ENCODE data around the gene RNF152. TPM values are rescaled to one million over a fixed set of nuclear protein-coding genes. Genes with fewer than 3 reads are reported as not detected.

Gene RNF152
- total RNA-seq, 6 donors from 2014 or later, result 6.3 to 24.0 (median 17.9) TPM

- no peaks in the 10 kb centered on the region for H3K27me3 ChIP-seq
- H3K36me3 ChIP-seq, result no peaks in the 10 kb centered on the region
- no peak overlapping the region for H3K27ac ChIP-seq
- H3K9me3 ChIP-seq, result peaks cover 0 to 11% (median 4%) of the 10 kb centered on the region in 4 donors
- WGBS, 2 donors, result 43 to 70% methylated on average over 2 of the region's 2 CpGs
- TF ChIP-seq POLR2A (IDR thresholded peaks at IDR 0.05), result no peak
- TF ChIP-seq EP300 (IDR thresholded peaks at IDR 0.05), result no peak
- no peak for TF ChIP-seq CTCF (IDR thresholded peaks at IDR 0.05)
- TF ChIP-seq POLR2AphosphoS5 (IDR thresholded peaks at IDR 0.05), result no peak
- DNase-seq (no peak), ATAC-seq (ENCODE audit: low FRiP score in 2 of 2) (no peak)
- H3K4me1 ChIP-seq, result no peaks in the 10 kb centered on the region
- no peak overlapping the region for H3K4me3 ChIP-seq
These were observed 120.4 kb downstream of the RNF152 start for GRCh38 chr18:61772293-61772848.

GRCh38 chr18:61771861-61772260 is 120.9 kb downstream of the RNF152 start:
- H3K36me3 ChIP-seq, result no peaks in the 10 kb centered on the region

GRCh38 chr18:61770279-61770678 is 122.5 kb downstream of the RNF152 start:
- H3K9me3 ChIP-seq, result no peaks in the 10 kb centered on the region
- no peak overlapping the region for H3K27ac ChIP-seq
- no peaks in the 10 kb centered on the region for H3K36me3 ChIP-seq
- TF ChIP-seq POLR2AphosphoS5 (IDR thresholded peaks at IDR 0.05) (no peak), CTCF (IDR thresholded peaks at IDR 0.05) (no peak), EP300 (IDR thresholded peaks at IDR 0.05) (no peak), POLR2A (IDR thresholded peaks at IDR 0.05) (no peak)
- WGBS, 2 donors, result 77 to 82% methylated on average over 3 of the region's 3 CpGs
- H3K4me3 ChIP-seq, result no peak overlapping the region
- ATAC-seq (ENCODE audit: low FRiP score in 2 of 2), result no peak
- no peaks in the 10 kb centered on the region for H3K27me3 ChIP-seq
- H3K4me1 ChIP-seq, result no peaks in the 10 kb centered on the region
- DNase-seq, result no peak

More at GRCh38 chr18:61771861-61772260, 120.9 kb downstream of the RNF152 start:
- ATAC-seq (ENCODE audit: low FRiP score in 2 of 2) (no peak), DNase-seq (no peak)
- H3K27ac ChIP-seq, result no peak overlapping the region
- no peak overlapping the region for H3K4me3 ChIP-seq
- WGBS, 2 donors, result 85 to 93% methylated on average over 2 of the region's 2 CpGs
- H3K27me3 ChIP-seq, result no peaks in the 10 kb centered on the region
- H3K4me1 ChIP-seq, result no peaks in the 10 kb centered on the region
- TF ChIP-seq CTCF (IDR thresholded peaks at IDR 0.05) (no peak), EP300 (IDR thresholded peaks at IDR 0.05) (no peak), POLR2AphosphoS5 (IDR thresholded peaks at IDR 0.05) (no peak), POLR2A (IDR thresholded peaks at IDR 0.05) (no peak)
- H3K9me3 ChIP-seq, result peaks cover 0 to 11% (median 4%) of the 10 kb centered on the region in 4 donors

GRCh38 chr18:61766266-61766884 is 126.4 kb downstream of the RNF152 start:
- DNase-seq (no peak), ATAC-seq (ENCODE audit: low FRiP score in 2 of 2) (no peak)
- Histone ChIP-seq H3K9me3 (no peaks in the 10 kb centered on the region), H3K27me3 (no peaks in the 10 kb centered on the region), H3K4me3 (no peak overlapping the region), H3K27ac (no peak overlapping the region), H3K36me3 (no peaks in the 10 kb centered on the region), H3K4me1 (peaks cover 0 to 3% (median 0%) of the 10 kb centered on the region in 4 donors)
- no peak for TF ChIP-seq EP300 (IDR thresholded peaks at IDR 0.05)
- no peak for TF ChIP-seq POLR2AphosphoS5 (IDR thresholded peaks at IDR 0.05)
- no peak for TF ChIP-seq POLR2A (IDR thresholded peaks at IDR 0.05)
- TF ChIP-seq CTCF (IDR thresholded peaks at IDR 0.05), result no peak
- 86 to 94% methylated on average over 2 of the region's 2 CpGs for WGBS, 2 donors

GRCh38 chr18:61765097-61765496 is 127.7 kb downstream of the RNF152 start:
- DNase-seq (no peak), ATAC-seq (ENCODE audit: low FRiP score in 2 of 2) (no peak)
- H3K27me3 ChIP-seq, result no peaks in the 10 kb centered on the region
- H3K36me3 ChIP-seq, result no peaks in the 10 kb centered on the region
- no peaks in the 10 kb centered on the region for H3K9me3 ChIP-seq
- WGBS, 2 donors, result 79 to 80% methylated on average over 6 of the region's 6 CpGs
- TF ChIP-seq POLR2AphosphoS5 (IDR thresholded peaks at IDR 0.05), result no peak
- no peak for TF ChIP-seq CTCF (IDR thresholded peaks at IDR 0.05)
- no peak for TF ChIP-seq POLR2A (IDR thresholded peaks at IDR 0.05)
- no peak for TF ChIP-seq EP300 (IDR thresholded peaks at IDR 0.05)
- H3K4me3 ChIP-seq, result no peak overlapping the region
- no peak overlapping the region for H3K27ac ChIP-seq
- H3K4me1 ChIP-seq, result peaks cover 0 to 3% (median 0%) of the 10 kb centered on the region in 4 donors
